ENCODE measurements around the gene STK11.

The STK11 gene

GRCh38 chr19:1226522-1227303 is 21.1 kb downstream of the STK11 start:
- no peak for DNase-seq

- DNase-seq = no peak
Measured at GRCh38 chr19:1227304-1228054, 21.9 kb downstream of the STK11 start.

- no peak for DNase-seq
Measured at GRCh38 chr19:1228161-1228957, 22.8 kb downstream of the STK11 start.

DNA sequence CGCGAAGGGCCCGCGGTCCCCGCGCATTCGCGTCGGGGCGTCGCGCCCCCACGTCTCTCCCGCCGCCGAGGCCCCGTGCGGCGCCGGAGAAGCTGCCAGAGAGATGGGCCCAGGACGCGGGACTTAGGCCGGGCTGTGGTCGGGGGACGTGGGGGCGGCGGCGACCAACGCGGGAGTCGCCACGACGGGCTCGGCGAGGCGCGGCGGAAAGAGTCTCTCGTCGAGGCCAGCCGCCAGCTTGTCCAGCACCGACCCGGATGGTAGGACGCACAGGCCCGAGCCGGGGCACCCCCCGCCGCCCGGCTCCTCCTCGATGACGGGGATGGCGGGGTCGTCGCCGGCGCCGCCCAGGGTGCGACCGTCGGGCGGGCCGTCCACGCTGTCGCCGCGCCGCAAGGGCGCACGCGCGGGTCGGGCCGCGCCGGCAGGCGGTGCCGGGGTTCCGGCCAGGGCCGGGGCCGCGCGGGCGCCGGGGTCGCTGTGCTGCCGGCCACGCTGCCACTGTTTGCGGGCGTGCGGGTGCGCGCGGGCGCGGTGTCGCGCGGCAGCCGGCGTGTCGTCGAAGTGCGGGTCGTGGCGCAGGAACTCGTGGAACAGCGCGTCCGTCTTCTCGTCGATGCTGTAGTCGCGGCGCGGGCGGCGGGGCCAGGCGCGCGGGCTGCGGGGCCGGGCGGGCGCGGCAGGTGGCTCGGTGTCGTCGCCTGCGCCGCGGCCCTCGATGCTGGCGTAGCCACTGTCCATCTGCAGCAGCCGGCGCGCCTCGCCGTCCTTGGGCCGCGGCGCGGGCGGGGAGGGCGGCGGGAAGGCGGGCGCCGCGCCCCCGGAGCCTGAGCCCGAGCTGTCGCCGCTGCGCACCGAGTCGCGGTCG is 23.7 kb downstream of the STK11 start:
- DNase-seq = no peak

- no peak for DNase-seq
Measured at GRCh38 chr19:1229924-1230782, 24.6 kb downstream of the STK11 start.

GRCh38 chr19:1230783-1231489 is 25.4 kb downstream of the STK11 start:
- DNase-seq = no peak

- no peak for DNase-seq
Measured at GRCh38 chr19:1231729-1232637, 26.4 kb downstream of the STK11 start.

- no peak for DNase-seq
Measured at GRCh38 chr19:1232652-1233072, 27.1 kb downstream of the STK11 start.

DNA sequence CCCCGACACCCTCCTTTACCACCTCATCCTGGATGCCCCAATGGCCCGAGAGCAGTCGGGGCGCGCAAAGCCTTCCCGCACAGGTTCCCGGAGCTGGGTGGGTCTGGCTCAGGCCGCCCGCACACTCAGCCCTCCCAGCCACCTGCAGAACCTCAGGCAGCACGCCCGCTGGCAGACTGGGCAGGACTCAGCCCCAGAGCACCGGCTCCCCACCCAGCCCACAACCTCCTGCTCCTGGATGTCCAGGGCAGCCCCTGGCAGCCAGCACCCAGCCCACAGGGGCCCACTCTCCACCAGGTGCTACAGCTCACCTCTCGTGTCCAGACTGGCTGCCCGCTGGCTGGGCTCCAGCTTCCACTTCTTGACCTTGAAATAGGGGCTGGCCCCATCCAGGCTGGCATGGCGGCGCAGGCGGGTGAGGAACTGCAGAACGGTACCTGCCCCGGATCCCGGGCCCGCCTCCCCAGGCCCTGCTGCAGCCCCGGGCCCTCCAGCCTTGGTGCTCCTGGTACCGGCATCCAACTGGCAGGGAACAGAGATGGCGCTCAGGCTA is 27.6 kb downstream of the STK11 start:
- DNase-seq = no peak

- DNase-seq = no peak
Measured at GRCh38 chr19:1234051-1234954, 28.7 kb downstream of the STK11 start.

DNA sequence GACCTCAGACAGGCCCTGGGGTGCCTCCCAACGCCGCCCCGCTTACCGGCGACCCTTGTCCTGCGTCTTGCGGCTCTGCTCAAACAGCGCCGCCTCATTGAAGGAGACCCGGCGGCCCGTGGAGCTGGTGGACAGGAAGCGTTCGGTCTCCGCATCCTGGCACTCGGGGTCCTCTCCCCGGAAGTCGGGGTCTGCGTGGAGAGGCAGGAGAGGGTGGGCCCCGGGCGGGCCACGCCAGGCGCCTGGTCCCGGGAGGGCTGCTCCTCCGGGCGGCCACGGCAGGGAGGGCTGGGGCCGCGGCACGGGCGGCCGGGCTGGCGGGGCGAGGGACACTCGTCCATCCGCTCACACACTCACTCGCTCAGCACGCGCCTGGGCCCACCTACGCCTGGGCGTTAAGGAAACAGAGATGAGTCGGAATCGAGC is 29.4 kb downstream of the STK11 start:
- DNase-seq = no peak

DNA sequence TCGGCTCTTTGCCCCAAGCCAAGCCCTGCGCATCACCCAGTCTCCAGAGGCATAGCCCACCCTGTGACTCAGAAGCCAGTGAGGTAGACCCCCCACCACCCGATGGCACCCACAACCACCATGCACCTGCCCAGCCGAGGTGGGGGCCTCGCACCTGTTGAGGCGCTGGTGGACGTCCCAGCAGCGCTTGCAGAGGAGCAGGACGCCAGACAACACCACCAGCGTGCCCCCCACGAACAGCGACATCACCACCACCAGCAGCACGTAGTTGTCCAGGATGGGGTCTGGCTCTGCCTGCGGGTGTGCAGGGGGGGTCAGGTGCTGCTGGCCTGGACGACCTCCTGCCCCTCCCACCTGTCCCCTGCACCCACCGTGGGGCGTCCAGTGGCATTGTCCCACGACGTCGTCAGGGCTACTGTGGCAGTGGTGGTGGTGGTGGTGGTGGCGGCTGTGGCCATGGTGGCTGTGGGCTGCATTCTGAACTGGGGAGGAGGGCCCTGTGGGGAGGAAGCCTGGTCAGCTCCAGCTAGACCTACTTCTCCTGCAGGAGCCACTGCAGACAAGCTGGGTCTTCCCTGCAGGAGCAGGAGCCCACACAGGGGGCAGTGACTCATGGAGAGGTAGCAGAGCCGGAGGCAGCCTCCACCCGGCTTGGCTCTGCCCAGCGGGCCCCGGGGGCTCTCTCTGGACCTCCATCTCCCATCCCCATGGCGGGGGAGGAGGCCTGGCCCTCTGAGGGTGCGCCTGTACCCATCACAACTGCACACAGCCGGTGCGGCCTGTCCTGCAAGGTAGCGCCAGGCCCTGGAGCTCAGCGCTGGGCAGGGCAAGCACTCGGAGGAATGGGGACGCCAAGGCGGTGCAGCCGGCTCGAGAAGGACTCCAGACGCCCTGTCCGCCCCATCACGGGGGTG is 30.3 kb downstream of the STK11 start:
- DNase-seq = no peak

- DNase-seq = no peak
Measured at GRCh38 chr19:1236576-1236975, 31.0 kb downstream of the STK11 start.

DNA sequence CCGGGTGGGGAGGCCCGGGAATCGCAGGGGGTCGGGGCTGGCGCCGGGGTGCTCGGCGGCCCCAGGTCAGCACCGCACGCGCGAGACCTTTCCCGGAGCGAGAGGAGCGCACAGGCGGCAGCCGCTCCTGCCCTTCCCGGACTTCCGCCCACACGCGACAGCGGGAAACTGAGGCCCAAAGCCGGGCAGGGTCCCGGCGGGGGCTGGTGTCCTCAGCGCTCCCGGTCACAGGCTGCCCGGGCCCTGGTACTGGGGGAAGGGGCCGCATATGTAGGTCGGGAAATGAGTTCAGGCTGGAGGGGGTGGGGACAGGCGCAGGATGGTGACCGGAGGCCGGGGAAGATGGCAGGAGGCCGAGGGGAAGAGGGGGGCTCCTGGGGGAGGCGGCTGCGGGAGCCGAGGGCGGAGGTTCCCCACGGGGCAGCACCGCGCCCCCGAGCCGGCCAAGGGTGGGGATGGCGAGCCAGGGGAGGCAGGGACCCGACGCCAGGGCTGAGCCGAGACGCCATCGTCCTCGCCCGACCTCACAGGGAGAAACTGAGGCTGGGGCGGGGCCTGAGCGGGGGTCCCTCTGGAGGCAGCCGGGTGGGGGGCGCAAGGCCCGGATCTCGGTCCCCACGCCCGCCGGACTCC is 31.6 kb downstream of the STK11 start:
- no peak for DNase-seq

DNA sequence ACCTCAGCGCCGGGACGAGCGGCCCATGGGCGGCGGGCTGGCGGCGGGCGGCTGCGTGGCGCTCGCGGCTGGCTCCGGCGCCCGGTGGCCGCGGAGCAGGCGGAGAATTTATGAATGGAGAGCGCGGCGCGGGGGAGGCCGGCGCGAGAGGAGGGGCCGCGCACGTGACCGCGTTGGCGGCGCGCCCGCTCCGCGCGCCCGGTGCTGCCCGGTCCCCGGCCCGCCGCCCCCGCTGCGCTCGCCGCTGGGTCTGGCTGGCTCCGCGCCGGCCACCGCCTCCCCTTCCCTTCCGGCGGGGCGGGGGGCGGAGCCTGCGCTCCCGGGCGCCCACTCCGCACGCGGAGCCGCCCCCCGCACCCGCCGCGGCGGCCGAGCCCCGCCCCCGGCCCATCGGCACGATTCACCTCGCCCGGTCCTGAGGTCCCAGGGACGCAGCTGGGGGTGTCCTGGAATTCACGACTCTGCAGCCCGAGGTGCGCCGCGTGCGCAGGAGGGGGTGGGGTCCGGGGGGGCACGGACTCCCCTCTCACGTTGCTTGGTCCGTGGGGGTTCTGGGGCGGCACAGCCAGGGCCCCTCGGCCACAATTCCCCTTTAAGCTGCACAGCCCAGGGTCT is 32.3 kb downstream of the STK11 start, which contains the start of gene CBARP:
Gene CBARP (minus strand): TSS at position 252 of the 615 bp plus-strand sequence. CDS start 1,905 bp downstream, outside the sequence.
- no peak for DNase-seq
